OCI-LY7 (cell line): ENCODE data around the gene ITGB3. TPM values are rescaled to one million over a fixed set of nuclear protein-coding genes. Genes with fewer than 3 reads are reported as not detected.
A peak's percentile ranks its signal among the peaks of the same experiment; 100 is the strongest.

Experiments used
- BruUV-seq: library from RNA; stranded (reverse); fragments of 400-500 nt; replicated peaks from 2 replicates; lab custom pipeline; 2021; lab: Mats Ljungman, UMichigan
- CTCF ChIA-PET: fragments of 300-600 bp; sonication (Branson Sonifier 250); formaldehyde crosslinking; loops from one replicate; lab custom pipeline; 2022; ENCODE audit warnings: antibody characterized with exemption; ENCODE audit not compliant: unreplicated experiment; lab: Charles Lee
- POLR2A ChIA-PET: fragments of 300-600 bp; sonication (Branson Sonifier 250); formaldehyde crosslinking; loops from one replicate; lab custom pipeline; 2022; ENCODE audit warnings: antibody characterized with exemption; lab: Charles Lee
- DNase-seq: peaks from one replicate; pipeline ENCODE4 v3.0.0-alpha.2; 2015; ENCODE audit warnings: low spot score
- H2AFZ ChIP-seq: fragments of 200-600 bp; sonication (generic), shearing (Covaris generic); 2 replicates; pipeline ENCODE4 v1.6.1; 2014; ENCODE audit warnings: mild to moderate bottlenecking, antibody characterized with exemption, low read length, moderate library complexity
- H3K27ac ChIP-seq: fragments of 200-600 bp; sonication (generic); 2 replicates; pipeline ENCODE4 v1.5.1; 2014; ENCODE audit warnings: mixed run types, low read depth, mild to moderate bottlenecking, moderate library complexity, low read length, inconsistent platforms; ENCODE audit not compliant: poor library complexity, severe bottlenecking
- H3K36me3 ChIP-seq: fragments of 200-600 bp; sonication (generic); 2 replicates; pipeline ENCODE4 v1.6.1; 2014; ENCODE audit warnings: mild to moderate bottlenecking, antibody characterized with exemption, low read length, moderate library complexity, mixed read lengths; ENCODE audit not compliant: insufficient read depth
- H3K4me1 ChIP-seq: fragments of 200-600 bp; sonication (generic); 2 replicates; pipeline ENCODE4 v1.5.1; 2014; ENCODE audit warnings: mild to moderate bottlenecking, low read length; ENCODE audit not compliant: insufficient read depth, poor library complexity, severe bottlenecking
- H3K4me2 ChIP-seq: fragments of 200-600 bp; sonication (generic); 2 replicates; pipeline ENCODE4 v1.6.1; 2014; ENCODE audit warnings: mild to moderate bottlenecking, low read length
- H3K4me3 ChIP-seq: fragments of 200-600 bp; sonication (generic); 2 replicates; pipeline ENCODE4 v1.5.1; 2014; ENCODE audit warnings: mild to moderate bottlenecking, low read depth, low read length; ENCODE audit not compliant: poor library complexity, severe bottlenecking
- H3K79me2 ChIP-seq: fragments of 200-600 bp; sonication (generic); 2 replicates; pipeline ENCODE4 v1.6.1; 2016; ENCODE audit warnings: low read depth, mild to moderate bottlenecking, low read length, moderate library complexity, mixed read lengths; ENCODE audit not compliant: insufficient read depth
- H3K9me2 ChIP-seq: fragments of 200-600 bp; sonication (generic); 2 replicates; pipeline ENCODE4 v1.6.1; 2016; ENCODE audit warnings: mild to moderate bottlenecking, low read length, mixed read lengths; ENCODE audit not compliant: insufficient read depth
- H3K9me3 ChIP-seq: fragments of 200-600 bp; sonication (generic); 2 replicates; pipeline ENCODE4 v1.6.1; 2014; ENCODE audit warnings: mild to moderate bottlenecking, mixed run types, low read length, mixed read lengths
- H4K20me1 ChIP-seq: fragments of 200-600 bp; sonication (generic); 2 replicates; pipeline ENCODE4 v1.6.1; 2014; ENCODE audit warnings: mild to moderate bottlenecking, antibody characterized with exemption, low read length, moderate library complexity, mixed read lengths; ENCODE audit not compliant: insufficient read depth
- CTCF ChIP-seq: fragments of 200-600 bp; sonication (generic); conservative IDR thresholded peaks from 2 replicates; pipeline ENCODE4 v1.5.1; 2014; ENCODE audit warnings: mild to moderate bottlenecking, antibody characterized with exemption, low read length, moderate library complexity, mixed read lengths
- EZH2phosphoT487 ChIP-seq: fragments of 200-600 bp; sonication (generic); IDR thresholded peaks from 2 replicates; pipeline ENCODE4 v1.6.1; 2018; ENCODE audit warnings: low read depth, borderline replicate concordance, mild to moderate bottlenecking, mixed run types, antibody characterized with exemption, low read length, moderate library complexity, mixed read lengths
- intact Hi-C: fragments of 100-400 bp; cut with micrococcal nuclease; formaldehyde crosslinking; loops from one replicate; pipeline ENCODE4 v1.10.0; 2022; ENCODE audit not compliant: unreplicated experiment
- total RNA-seq, 2 experiments: library from RNA; depleted of rRNA in 1 of 2; stranded (reverse); fragments of >200 nt in 1 of 2; shearing (Covaris generic) in 1 of 2; gene quantifications; 2 replicates each; pipeline ENCODE4 v1.2.3, GENCODE V29; 2014 to 2022

Gene ITGB3
- total RNA-seq, 2 experiments from 2014 or later, result not detected

- ChIA-PET POLR2A (interaction anchor here (0.6 to 8.7 kb wide), 12 partner anchors 10 to 1461 kb away, joined by 3 to 114 read pairs (median 4); partner anchors contain the start of genes CDC27, EFCAB13 and KPNB1), CTCF (interaction anchor here (1.0 kb wide), 1 partner anchor 17 kb away, joined by 3 read pairs; no protein-coding TSS in a partner anchor)
- H3K9me3 ChIP-seq, result peaks cover 7% of the 10 kb centered on the region; the same call in 1 of the 2 replicates
- intact Hi-C loops, result no loop called here
- H3K27ac ChIP-seq, result peak overlapping the region; percentile 98
- peaks cover 78% of the 10 kb centered on the region for H3K4me1 ChIP-seq
- H3K9me2 ChIP-seq, result no peaks in the 10 kb centered on the region
- peak overlapping the region; percentile 80 for H3K4me2 ChIP-seq
- peak; percentile 53 for DNase-seq
- BruUV-seq, result no TSS peak
- H2AFZ ChIP-seq, result peak overlapping the region; percentile 47
- no peaks in the 10 kb centered on the region for H3K79me2 ChIP-seq
- H3K4me3 ChIP-seq, result peak overlapping the region; percentile 28
- TF ChIP-seq CTCF (no peak), EZH2phosphoT487 (no peak)
- H3K36me3 ChIP-seq, result 0 out of 2 replicates have a peak, but pooled peaks cover 3% of the 10 kb centered on the region
- H4K20me1 ChIP-seq, result no peaks in the 10 kb centered on the region
These were observed 46.2 kb upstream of the ITGB3 start for GRCh38 chr17:47207143-47208067.

- no peaks in the 10 kb centered on the region for H3K9me3 ChIP-seq
- no peaks in the 10 kb centered on the region for H4K20me1 ChIP-seq
- ChIA-PET CTCF (interaction anchor here (0.6 to 1.2 kb wide), 2 partner anchors 8 to 18 kb away, joined by 3 read pairs; no protein-coding TSS in a partner anchor), POLR2A (interaction anchor here (0.6 to 8.7 kb wide), 3 partner anchors 11 to 88 kb away, joined by 3 to 114 read pairs (median 5); partner anchors contain the start of gene CDC27)
- no peaks in the 10 kb centered on the region for H3K9me2 ChIP-seq
- intact Hi-C loops, result no loop called here
- peaks cover 70% of the 10 kb centered on the region for H3K4me1 ChIP-seq
- peak; percentile 16 for DNase-seq
- H3K4me3 ChIP-seq, result peak within 1 kb of the TSS; percentile 28
- H2AFZ ChIP-seq, result peak within 1 kb of the TSS; percentile 47
- no peaks in the 10 kb centered on the region for H3K36me3 ChIP-seq
- H3K79me2 ChIP-seq, result no peaks in the 10 kb centered on the region
- BruUV-seq, result no TSS peak
- H3K4me2 ChIP-seq, result peak within 1 kb of the TSS; percentile 80
- H3K27ac ChIP-seq, result peak within 1 kb of the TSS; percentile 98
- TF ChIP-seq EZH2phosphoT487, result no peak
- no peak for TF ChIP-seq CTCF
These were observed 44.7 kb upstream of the ITGB3 start, which contains the start of gene MYL4 for GRCh38 chr17:47208744-47209488. Gene MYL4, plus strand, starts transcription at chr17:47209348. Its CDS starts 75 bp downstream, at chr17:47209423.
